HG02938 (cell line): ENCODE measurements around the gene CYFIP2.

Experiments used
- ATAC-seq: cut with Tn5 transposase; IDR thresholded peaks from one replicate; pipeline ENCODE4 v1.9.1; 2021; ENCODE audit warnings: mild to moderate bottlenecking, moderate library complexity; ENCODE audit not compliant: unreplicated experiment

CYFIP2 gene

DNA sequence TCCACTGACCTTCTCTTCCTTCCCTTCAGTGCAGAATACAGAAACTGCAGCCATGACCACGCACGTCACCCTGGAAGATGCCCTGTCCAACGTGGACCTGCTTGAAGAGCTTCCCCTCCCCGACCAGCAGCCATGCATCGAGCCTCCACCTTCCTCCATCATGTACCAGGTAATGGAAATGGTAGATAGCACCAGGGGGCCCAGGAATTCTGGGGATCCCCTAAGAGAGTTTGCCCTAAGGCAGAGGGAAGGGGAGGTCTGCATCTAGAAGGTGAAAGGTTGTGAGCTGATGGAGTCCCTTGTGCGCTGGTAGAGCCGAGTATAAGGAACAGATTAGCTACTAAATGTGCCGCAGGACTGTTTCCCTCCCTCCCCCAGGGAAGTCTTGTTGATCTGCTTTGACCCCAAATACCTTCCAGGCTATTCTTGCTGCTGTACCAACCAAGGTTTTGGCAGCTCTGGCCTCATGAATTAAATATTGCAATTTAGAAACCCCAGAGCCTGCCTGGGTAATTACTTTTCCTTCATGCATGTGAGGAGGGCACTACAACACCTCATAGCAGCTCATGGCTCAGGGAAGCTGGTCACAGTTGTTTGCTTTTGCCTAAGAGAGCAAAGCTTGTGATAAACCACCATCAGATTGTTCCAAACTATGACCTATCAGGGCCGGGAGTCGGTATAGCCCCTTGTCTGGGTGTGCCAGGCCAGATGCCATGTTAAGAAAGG, 19.6 kb downstream of the CYFIP2 start:
- ATAC-seq = no peak

DNA sequence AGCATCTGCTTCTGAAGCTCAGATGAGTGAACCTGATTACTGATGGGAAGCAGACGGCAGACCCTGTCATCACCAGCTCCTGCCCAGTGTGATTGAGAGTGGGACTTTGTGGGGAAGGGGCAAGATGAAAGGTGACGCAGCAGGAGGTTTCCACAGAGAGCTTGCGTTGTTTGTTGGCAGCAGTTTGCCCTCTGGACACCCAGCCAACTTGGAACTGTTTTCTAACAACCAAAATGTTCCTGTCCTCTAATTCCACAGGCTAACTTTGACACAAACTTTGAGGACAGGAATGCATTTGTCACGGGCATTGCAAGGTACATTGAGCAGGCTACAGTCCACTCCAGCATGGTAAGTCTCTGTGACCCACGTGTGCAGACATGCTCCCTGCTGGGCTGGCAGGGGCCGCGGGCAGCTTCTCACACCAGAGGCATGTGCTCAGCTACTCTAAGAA, 20.9 kb downstream of the CYFIP2 start:
- ATAC-seq = no peak

DNA sequence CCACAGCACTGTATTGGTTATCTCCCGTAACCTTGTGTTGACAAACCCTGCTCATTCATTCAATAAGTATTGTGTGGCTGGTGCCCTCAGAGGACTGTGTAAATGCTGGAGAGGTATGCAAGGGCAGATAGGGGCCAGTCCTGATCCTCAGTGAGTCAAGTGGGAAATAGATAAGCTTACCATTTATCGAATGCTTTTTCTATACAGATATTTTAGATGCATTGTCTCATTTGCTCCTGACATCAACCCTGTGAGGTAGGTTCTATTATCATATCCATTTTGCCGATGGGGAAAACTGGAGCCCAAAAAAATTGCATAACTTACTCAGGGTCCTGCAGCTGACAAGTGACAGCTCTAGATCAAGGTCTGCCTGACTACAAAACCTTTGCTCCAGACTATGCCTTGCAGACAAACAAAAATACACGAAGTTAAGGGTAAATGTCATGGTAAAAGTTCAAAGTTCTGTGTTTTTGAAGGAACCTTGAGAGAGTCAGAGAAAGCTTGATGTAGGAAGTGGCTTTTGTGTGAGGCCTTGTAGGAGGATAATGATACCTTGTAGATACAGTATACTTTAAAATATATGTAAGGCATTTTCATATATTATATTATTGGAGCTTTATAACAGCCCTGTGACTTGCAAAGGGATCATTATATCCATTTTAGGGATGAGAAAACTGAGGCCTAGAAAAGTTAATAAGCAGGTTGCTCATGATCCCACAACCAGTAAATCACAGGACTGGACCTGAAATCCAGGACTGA, 22.7 kb downstream of the CYFIP2 start:
- ATAC-seq = no peak

DNA sequence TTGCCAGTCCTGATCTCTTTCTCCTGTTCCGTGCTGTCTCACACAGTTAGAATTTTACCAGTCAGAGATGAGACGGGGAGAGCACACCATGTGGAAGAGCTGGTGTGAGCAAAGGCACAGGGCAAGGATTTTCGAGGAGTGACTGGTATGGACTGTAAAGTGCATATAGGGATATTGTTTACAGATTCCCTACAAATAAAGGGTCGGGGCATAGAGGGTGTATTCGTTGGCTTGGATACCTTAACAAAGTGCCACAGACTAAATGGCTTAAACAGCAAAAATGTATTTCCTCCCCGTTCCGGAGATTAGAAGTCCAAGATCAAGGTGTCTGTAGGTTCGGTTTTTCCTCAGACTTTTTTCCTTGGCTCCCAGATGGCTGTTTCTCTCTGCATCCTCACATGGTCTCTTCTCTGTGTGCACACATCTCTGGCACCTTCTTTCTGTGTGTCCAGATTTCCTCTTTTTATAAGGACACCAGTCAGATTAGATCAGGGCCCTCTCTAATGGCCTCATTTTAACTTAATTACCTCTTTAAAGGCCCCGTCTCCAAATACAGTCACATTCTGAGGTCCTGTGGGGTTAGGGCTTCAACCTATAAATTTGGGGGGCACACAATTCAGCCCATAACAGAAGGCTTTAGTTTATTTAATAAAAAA, 23.4 kb downstream of the CYFIP2 start:
- no peak for ATAC-seq

DNA sequence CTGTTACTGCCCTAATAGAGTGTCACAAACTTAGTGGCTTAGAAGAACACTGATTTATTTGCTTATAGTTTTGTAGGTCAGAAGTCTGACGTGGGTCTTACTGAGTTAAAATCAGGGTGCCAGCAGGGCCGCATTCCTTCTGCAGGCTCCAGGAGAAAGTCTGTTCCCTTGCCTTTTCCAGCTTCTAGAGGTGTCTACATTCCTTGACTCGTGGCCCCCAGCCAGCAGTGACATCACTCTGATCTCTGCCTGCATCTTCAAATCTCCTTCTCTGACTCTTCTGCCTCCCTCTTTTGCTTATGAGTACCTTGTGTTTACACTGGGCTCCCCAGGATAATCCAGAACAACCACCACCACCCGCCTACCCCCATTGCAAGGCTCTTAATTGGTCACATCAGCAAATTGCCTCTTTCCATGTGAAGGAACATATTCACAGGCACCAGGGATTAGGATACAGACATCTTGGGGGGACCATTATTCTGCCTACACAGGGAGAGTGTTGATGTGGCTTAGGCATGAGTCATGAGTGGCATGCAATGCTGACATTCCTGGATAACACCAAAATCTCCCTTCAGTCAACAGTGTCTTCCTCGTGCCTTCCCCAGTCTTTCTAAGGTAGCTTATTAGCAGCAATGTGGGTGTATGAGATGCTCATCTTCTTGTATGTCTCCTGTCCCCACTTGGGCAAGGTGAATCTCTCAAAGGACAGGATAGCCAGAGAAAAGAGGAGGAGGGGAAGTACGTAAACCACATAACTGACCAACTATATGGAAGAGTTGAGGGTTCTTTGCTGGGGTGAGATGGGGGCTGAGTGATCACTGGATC, 24.4 kb downstream of the CYFIP2 start:
- ATAC-seq = no peak

GRCh38 chr5:157290981-157291711, 25.2 kb downstream of the CYFIP2 start:
- ATAC-seq = peak; percentile 89

DNA sequence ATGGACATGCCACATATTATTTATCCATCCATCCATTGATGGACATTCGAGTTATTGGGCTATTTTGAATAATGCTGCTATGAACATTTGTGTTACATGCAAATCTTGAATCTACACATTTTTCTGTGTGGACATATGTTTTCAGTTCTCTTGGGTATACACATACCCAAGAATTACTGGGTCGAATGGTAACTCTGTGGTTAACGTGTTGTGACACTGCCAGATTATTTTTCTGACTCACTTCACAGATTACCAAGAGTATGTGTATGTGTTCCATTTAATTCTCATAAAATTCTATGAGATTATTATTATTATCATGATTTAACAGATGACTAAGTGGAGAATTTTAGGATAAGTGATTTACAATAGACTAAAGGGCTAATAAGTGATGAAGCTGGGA, 26.7 kb downstream of the CYFIP2 start:
- no peak for ATAC-seq

DNA sequence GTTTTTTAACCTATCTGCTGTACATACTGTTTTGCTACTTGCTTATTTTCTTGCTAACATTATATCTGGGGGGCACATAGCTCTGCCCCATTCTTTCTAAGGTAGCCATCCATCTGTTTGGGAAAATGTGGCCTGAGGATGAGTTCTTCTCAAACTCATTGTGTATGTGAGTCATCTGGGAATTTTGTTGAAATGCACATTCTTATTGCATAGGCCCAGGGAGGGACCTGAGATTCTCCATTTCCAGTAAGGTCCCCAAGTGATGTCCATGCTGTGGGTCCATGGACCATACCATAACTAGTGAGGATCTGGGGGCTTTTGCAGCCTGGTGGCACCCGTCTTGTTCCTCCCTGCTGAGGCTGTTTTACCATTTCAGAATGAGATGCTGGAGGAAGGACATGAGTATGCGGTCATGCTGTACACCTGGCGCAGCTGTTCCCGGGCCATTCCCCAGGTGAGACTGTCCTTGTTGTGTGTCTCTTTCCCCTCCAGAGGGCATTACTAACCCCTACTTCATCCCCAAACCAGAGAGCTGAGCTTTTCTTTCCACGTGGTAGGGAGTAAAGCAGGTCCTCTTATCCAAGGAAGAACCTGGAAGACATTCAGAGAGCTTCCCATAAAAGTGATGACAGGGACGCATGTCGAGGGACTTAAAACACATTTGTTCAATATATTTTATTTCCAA, 28.6 kb downstream of the CYFIP2 start:
- ATAC-seq = no peak

DNA sequence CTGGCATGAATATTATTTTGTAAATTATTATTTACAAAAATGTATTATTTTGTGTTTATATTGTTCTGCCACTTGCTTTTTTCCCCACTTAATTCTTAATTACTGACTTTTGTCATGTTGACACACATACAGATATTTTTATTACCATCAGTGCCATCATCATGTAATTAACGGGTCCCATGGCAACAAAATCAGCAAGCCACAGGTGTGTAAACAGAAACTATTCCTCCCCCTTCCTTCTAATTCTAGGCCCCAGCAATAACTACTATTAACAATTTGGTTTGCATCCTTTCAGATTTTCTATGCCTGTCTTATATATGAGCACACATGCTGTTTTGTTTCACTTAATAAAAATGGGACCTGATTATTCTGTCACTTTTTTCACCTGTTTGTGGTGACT, 29.3 kb downstream of the CYFIP2 start:
- no peak for ATAC-seq

DNA sequence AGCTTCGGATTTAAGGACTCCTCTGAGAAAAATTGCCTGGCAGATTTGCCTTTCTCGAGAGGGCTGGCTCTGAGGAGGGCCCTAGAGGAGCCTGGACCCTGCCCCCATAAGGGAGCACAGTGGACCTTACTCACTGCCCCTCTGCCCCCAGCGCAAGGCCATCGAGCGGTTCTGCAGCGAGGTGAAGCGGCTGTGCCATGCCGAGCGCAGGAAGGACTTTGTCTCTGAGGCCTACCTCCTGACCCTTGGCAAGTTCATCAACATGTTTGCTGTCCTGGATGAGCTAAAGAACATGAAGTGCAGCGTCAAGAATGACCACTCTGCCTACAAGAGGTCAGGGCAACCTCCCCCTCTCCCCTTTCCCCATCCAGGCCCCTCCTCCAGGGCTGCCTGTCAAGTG, 34.6 kb downstream of the CYFIP2 start:
- ATAC-seq = no peak

- no peak for ATAC-seq
Observed at GRCh38 chr5:157301066-157301465, 35.1 kb downstream of the CYFIP2 start.

GRCh38 chr5:157303023-157303422, 37.1 kb downstream of the CYFIP2 start:
- no peak for ATAC-seq

DNA sequence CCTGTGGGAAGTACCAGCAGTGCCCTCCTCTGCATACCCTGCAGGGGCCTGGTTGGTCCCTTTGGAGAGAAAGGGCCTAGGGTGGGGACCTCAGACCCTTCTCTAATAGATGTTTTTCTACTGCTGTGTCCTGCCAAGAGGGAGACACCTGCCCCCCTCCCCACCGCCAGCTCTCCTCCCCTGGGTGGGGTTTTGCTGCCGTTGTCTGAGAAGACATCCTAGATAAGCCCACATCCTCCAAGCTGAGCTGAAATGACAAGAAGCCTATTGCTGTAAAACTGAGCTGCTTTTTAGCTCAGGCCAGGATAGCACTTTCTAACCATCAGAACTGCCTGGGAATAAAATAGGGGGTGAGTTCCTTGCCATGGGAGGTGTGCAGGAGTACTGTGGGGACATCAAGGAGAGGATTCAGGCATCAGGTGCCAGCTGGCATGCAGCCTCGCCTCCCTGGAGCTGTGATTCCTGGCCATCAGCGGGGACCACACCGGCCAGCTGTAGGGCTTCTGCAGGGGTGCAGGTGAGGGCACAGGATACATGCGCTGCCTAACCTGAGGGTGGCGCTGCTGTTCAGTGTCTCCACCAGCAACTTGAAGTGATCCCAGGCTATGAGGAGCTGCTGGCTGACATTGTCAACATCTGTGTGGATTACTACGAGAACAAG, 37.9 kb downstream of the CYFIP2 start:
- no peak for ATAC-seq

GRCh38 chr5:157306081-157306480, 40.2 kb downstream of the CYFIP2 start:
- no peak for ATAC-seq

GRCh38 chr5:157306692-157307471, 41.0 kb downstream of the CYFIP2 start:
- ATAC-seq = no peak

DNA sequence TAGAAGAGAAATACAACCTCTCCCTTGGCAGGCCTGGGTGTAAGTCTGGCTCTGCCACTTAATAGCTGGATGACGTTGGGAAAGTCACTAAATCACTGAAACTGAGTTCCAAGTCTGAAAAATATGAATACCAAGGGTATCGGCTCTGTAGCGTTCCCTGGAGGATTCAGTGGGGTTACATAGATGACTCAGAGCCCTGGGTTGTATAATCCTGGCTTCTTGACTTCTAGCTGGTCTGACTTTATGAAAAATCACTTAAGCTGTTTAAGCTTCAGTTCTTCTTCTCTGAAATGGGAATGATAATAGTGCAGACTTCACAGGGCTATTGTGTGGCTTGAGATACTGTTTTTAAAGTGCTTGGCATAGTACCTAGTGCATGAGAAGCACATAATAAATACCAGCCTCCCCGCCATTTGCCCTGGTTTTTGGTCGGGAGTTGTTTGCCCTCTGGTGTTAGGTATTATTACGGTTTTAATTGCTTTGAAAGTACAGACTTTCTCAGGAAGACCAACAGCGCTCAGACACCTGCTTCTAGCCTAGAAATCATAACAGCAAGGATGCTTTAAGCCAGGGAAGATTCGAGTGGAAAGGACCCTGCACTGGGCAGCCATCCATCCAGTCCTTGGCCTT, 43.0 kb downstream of the CYFIP2 start:
- ATAC-seq = peak; percentile 52

DNA sequence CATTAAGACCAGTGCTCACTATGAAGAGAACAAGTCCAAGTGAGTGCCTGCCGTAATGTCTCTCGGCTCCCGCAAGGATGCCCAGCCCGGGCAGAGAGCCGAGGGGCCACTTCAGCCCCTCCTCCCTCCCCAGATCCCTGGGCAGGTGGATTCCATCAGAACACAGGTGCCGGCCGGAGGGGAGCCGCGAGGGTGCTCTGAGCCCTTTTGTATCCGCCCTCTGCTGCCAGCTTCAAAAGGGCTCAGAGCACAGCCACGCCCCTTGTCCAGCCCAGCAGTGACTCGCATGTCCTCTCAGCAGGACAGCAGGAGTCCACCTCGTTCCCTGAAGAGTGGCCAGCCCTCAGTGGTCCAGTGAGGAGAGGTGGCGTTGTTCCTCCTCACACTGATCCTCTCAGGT, 43.9 kb downstream of the CYFIP2 start:
- ATAC-seq = no peak

DNA sequence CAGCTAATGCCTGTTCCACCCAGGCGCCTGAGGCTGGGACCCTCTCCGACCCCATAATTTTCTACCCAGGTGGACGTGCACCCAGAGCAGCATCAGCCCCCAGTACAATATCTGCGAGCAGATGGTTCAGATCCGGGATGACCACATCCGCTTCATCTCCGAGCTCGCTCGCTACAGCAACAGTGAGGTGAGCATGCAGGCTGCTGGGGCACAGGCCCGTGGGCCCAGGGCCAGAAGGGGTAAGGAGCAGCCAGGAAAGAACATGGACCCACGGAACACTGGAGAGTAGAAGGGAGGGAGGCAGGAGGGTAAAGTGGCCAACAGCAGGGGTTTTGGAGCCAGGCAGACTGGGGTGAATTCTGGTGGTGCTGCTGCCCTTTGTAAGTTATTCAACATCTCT, 45.7 kb downstream of the CYFIP2 start:
- no peak for ATAC-seq
